Suprapubic skin (tissue), 4 donors: ENCODE data around the gene PMF1. TPM values are rescaled to one million over a fixed set of nuclear protein-coding genes. Genes with fewer than 3 reads are reported as not detected.
A peak's percentile ranks its signal among the peaks of the same experiment; 100 is the strongest.

ENCODE experiments used
- DNase-seq, 2 donors: peaks; one replicate each; pipeline ENCODE4 v3.0.0-alpha.2; 2019; ENCODE audit warnings: low spot score in 2 of 2
- H3K27ac ChIP-seq: fragments of 200-600 bp; sonication (generic); one replicate; pipeline ENCODE4 v1.5.1; 2019
- H3K27me3 ChIP-seq: fragments of 200-600 bp; sonication (generic); one replicate; pipeline ENCODE4 v1.5.1; 2019
- H3K36me3 ChIP-seq: fragments of 200-600 bp; sonication (generic); one replicate; pipeline ENCODE4 v1.5.1; 2019
- H3K4me1 ChIP-seq: fragments of 200-600 bp; sonication (generic); one replicate; pipeline ENCODE4 v1.5.1; 2019
- H3K4me3 ChIP-seq: fragments of 200-600 bp; sonication (generic); one replicate; pipeline ENCODE4 v1.5.1; 2019; ENCODE audit warnings: mild to moderate bottlenecking
- H3K9me3 ChIP-seq: fragments of 200-600 bp; sonication (generic); one replicate; pipeline ENCODE4 v1.5.1; 2019
- CTCF ChIP-seq, 2 donors: fragments of 200-600 bp in 1 of 2; fragments of 450-650 bp in 1 of 2; sonication (generic) in 1 of 2; IDR thresholded peaks; one replicate each; pipeline ENCODE4 v1.5.1; 2016 to 2019; ENCODE audit warnings: antibody characterized with exemption in 2 of 2, mild to moderate bottlenecking in 1 of 2, moderate library complexity in 1 of 2
- EP300 ChIP-seq: sonication (generic); formaldehyde crosslinking; IDR thresholded peaks from one replicate; pipeline ENCODE4 v1.6.1; 2017; ENCODE audit warnings: antibody characterized with exemption
- POLR2A ChIP-seq, 2 donors: fragments of 450-650 bp; IDR thresholded peaks; one replicate each; pipeline ENCODE4 v1.6.1; 2017; ENCODE audit warnings: antibody characterized with exemption in 2 of 2, mild to moderate bottlenecking in 2 of 2, moderate library complexity in 2 of 2
- POLR2AphosphoS5 ChIP-seq, 3 donors: sonication (generic); formaldehyde crosslinking; IDR thresholded peaks; one replicate each; pipeline ENCODE4 v1.6.1; 2017; ENCODE audit warnings: antibody characterized with exemption in 3 of 3
- WGBS: methylation state at CpG from one replicate; pipeline ENCODE4 v1.1.5; 2018; 5-methylcytosine and 5-hydroxymethylcytosine counted together
- total RNA-seq, 4 donors: library from RNA; depleted of rRNA; stranded (reverse); fragments of >200 nt; gene quantifications; one replicate each; pipeline ENCODE4 v1.1.0, GENCODE V29; 2016

The PMF1 gene
- total RNA-seq, 4 donors from 2014 or later: 42.7 to 74.3 (median 70.1) TPM

GRCh38 chr1:156263288-156263655 lies 50.5 kb downstream of the PMF1 start:
- Histone ChIP-seq H3K27ac (peak overlapping the region; percentile 45), H3K27me3 (no peaks in the 10 kb centered on the region), H3K4me3 (no peak overlapping the region), H3K4me1 (peaks cover 13% of the 10 kb centered on the region), H3K36me3 (peaks cover 94% of the 10 kb centered on the region), H3K9me3 (no peaks in the 10 kb centered on the region)
- WGBS: 87% methylated on average over 9 of the region's 9 CpGs
- no peak for DNase-seq
- no peak for TF ChIP-seq POLR2A (IDR thresholded peaks at IDR 0.05)
- no peak for TF ChIP-seq POLR2AphosphoS5 (IDR thresholded peaks at IDR 0.05)
- no peak for TF ChIP-seq EP300
- TF ChIP-seq CTCF (IDR thresholded peaks at IDR 0.05): no peak

GRCh38 chr1:156266051-156266450 lies 53.2 kb downstream of the PMF1 start:
- Histone ChIP-seq H3K4me1 (peaks cover 8% of the 10 kb centered on the region), H3K27ac (no peak overlapping the region), H3K36me3 (peaks cover 94% of the 10 kb centered on the region), H3K4me3 (no peak overlapping the region), H3K9me3 (no peaks in the 10 kb centered on the region), H3K27me3 (no peaks in the 10 kb centered on the region)
- DNase-seq: no peak
- TF ChIP-seq CTCF (IDR thresholded peaks at IDR 0.05): no peak
- no peak for TF ChIP-seq POLR2A (IDR thresholded peaks at IDR 0.05)
- no peak for TF ChIP-seq POLR2AphosphoS5 (IDR thresholded peaks at IDR 0.05)
- TF ChIP-seq EP300: no peak
- WGBS: 85% methylated on average over 13 of the region's 13 CpGs

- Histone ChIP-seq H3K4me3 (no peak overlapping the region), H3K27me3 (no peaks in the 10 kb centered on the region), H3K4me1 (no peaks in the 10 kb centered on the region), H3K36me3 (peaks cover 94% of the 10 kb centered on the region), H3K27ac (no peak overlapping the region), H3K9me3 (no peaks in the 10 kb centered on the region)
- DNase-seq: no peak
- TF ChIP-seq CTCF (IDR thresholded peaks at IDR 0.05) (no peak), EP300 (no peak)
- 82% methylated on average over 4 of the region's 4 CpGs for WGBS
Observed at GRCh38 chr1:156268336-156268735, 55.5 kb downstream of the PMF1 start.

DNA sequence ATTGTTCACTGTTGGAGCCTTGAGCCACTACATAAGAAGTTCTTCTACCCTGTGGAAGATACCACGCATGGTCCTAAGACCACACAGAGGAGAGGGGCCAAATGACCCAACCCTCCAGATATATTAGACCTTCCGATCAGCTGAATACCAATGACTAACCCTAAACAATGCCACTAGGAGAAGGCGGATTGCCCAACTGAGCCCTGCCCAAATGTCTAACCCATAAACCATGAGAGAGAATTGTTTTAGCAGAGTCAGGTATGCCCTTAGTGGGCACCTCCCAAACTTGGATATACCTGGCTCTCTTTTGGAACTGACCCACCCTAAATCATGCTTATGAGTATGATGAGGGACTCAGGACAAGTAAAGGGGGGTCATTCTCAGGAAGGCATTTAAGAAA lies 57.5 kb downstream of the PMF1 start:
- H3K27ac ChIP-seq: no peak overlapping the region
- 94% methylated on average over 3 of the region's 3 CpGs for WGBS

DNA sequence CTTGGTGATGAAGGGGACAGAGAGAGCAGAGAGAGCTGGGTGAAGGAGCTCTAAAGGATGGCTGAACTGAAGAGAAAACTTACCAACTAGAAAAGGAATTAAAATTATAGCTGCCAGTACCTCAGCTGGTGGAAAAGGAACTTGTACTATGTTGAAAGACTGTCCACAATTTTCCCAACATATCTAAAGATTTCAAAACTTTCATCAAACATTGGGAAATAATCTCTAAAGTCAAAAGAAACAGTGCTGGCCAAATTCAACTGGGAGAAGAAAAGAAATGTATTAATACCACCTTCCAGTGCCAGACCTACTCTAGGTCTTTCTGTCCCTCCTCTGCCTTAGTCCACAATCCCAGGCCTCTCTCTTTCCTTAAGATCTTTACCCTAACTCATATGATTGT lies 63.7 kb downstream of the PMF1 start:
- no peaks in the 10 kb centered on the region for H3K9me3 ChIP-seq
- H3K4me3 ChIP-seq: no peak overlapping the region
- no peak overlapping the region for H3K27ac ChIP-seq
- no peaks in the 10 kb centered on the region for H3K27me3 ChIP-seq
- no peak for DNase-seq
- H3K4me1 ChIP-seq: peaks cover 11% of the 10 kb centered on the region
- TF ChIP-seq POLR2AphosphoS5 (IDR thresholded peaks at IDR 0.05): no peak
- TF ChIP-seq EP300: no peak
- no peak for TF ChIP-seq POLR2A (IDR thresholded peaks at IDR 0.05)
- TF ChIP-seq CTCF (IDR thresholded peaks at IDR 0.05): no peak
- H3K36me3 ChIP-seq: peaks cover 73% of the 10 kb centered on the region

More for the DNA sequence above, 57.5 kb downstream of the PMF1 start:
- DNase-seq: no peak
- peaks cover 99% of the 10 kb centered on the region for H3K36me3 ChIP-seq
- H3K9me3 ChIP-seq: no peaks in the 10 kb centered on the region
- no peak for TF ChIP-seq POLR2A (IDR thresholded peaks at IDR 0.05)
- no peak for TF ChIP-seq CTCF (IDR thresholded peaks at IDR 0.05)
- TF ChIP-seq POLR2AphosphoS5 (IDR thresholded peaks at IDR 0.05): no peak
- no peak for TF ChIP-seq EP300
- no peak overlapping the region for H3K4me3 ChIP-seq
- no peaks in the 10 kb centered on the region for H3K27me3 ChIP-seq
- no peaks in the 10 kb centered on the region for H3K4me1 ChIP-seq
